NT2/D1 (cell line): ENCODE measurements around the gene XRCC4.

Experiments
- DNase-seq: peaks from one replicate; pipeline ENCODE4 v3.0.0-alpha.2; 2011; ENCODE audit warnings: low read depth, low spot score
- H3K27me3 ChIP-seq: 2 replicates; pipeline ENCODE4 v1.6.0; 2011; ENCODE audit warnings: mild to moderate bottlenecking; ENCODE audit not compliant: insufficient read length, insufficient read depth
- H3K36me3 ChIP-seq: 2 replicates; pipeline ENCODE4 v1.6.1; 2011; ENCODE audit warnings: mild to moderate bottlenecking, low read length, mixed read lengths; ENCODE audit not compliant: insufficient read depth, insufficient read length
- H3K4me1 ChIP-seq: 2 replicates; pipeline ENCODE4 v1.5.1; 2011; ENCODE audit not compliant: insufficient read depth, insufficient read length
- H3K4me3 ChIP-seq: 2 replicates; pipeline ENCODE4 v1.5.1; 2011; ENCODE audit warnings: low read depth; ENCODE audit not compliant: insufficient read length
- H3K9ac ChIP-seq: 2 replicates; pipeline ENCODE4 v1.6.0; 2011; ENCODE audit warnings: low read depth; ENCODE audit not compliant: insufficient read length
- H3K9me3 ChIP-seq: 2 replicates; pipeline ENCODE4 v1.5.1; 2011; ENCODE audit warnings: mild to moderate bottlenecking, low read length; ENCODE audit not compliant: insufficient read depth
- SUZ12 ChIP-seq: IDR thresholded peaks from 2 replicates; pipeline ENCODE4 v1.6.1; 2011; ENCODE audit not compliant: insufficient read length, insufficient read depth; ENCODE audit errors: extremely low read depth
- YY1 ChIP-seq: IDR thresholded peaks from 2 replicates; pipeline ENCODE4 v1.6.1; 2011; ENCODE audit not compliant: insufficient read length, insufficient read depth
- ZNF274 ChIP-seq: IDR thresholded peaks from 2 replicates; pipeline ENCODE4 v1.6.1; 2011; ENCODE audit warnings: mild to moderate bottlenecking, low read depth, low read length

Gene XRCC4

DNA sequence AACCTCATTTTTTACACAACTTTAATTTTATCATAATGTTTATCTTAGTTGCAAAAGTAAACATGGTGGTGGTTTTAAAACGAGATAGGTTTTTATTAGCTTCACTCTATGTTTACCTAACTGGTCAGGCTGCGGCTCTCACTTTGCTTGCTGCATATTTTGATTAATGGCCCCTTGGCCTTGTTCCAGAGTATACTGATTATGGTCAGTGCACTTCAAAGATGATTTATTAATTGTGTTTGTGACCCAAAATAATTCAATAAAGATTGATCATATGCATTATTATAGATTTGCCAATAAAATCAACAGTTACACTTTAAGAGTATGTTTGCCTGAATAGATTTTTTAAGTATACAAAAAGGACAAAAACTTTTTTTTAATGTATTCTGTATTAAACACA is 188.0 kb downstream of the XRCC4 start:
- no peaks in the 10 kb centered on the region for H3K27me3 ChIP-seq
- TF ChIP-seq YY1 (no peak), ZNF274 (no peak), SUZ12 (no peak)
- H3K9me3 ChIP-seq, result no peaks in the 10 kb centered on the region
- H3K4me1 ChIP-seq, result no peaks in the 10 kb centered on the region
- no peak overlapping the region for H3K9ac ChIP-seq
- no peak for DNase-seq
- no peaks in the 10 kb centered on the region for H3K36me3 ChIP-seq
- H3K4me3 ChIP-seq, result no peak overlapping the region

- Histone ChIP-seq H3K4me1 (no peaks in the 10 kb centered on the region), H3K27me3 (no peaks in the 10 kb centered on the region), H3K4me3 (no peak overlapping the region), H3K9ac (no peak overlapping the region), H3K9me3 (no peaks in the 10 kb centered on the region), H3K36me3 (no peaks in the 10 kb centered on the region)
- TF ChIP-seq ZNF274 (no peak), SUZ12 (no peak), YY1 (no peak)
- DNase-seq, result no peak
Measured at GRCh38 chr5:83270311-83270710, 193.0 kb downstream of the XRCC4 start.

DNA sequence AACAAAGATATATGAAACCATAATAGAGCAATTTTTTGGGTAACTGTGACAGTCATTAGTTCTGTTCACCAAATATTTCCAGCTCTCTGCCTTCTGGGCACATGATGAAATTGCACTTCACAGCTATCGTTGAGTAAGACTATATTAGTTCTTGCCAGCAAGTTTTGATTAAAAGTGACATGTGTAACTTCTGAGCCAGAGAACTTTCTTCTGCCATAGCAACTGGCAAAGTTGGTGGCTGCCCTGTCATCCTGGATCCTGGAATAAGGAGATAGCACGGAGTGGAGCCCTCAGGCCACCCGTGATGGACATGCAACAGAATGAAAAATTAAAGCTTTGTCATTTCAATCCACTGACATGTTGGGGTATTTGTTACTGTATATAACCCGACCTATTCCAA is 199.8 kb downstream of the XRCC4 start:
- Histone ChIP-seq H3K9me3 (no peaks in the 10 kb centered on the region), H3K9ac (no peak overlapping the region), H3K36me3 (no peaks in the 10 kb centered on the region), H3K4me3 (no peak overlapping the region), H3K4me1 (no peaks in the 10 kb centered on the region), H3K27me3 (no peaks in the 10 kb centered on the region)
- no peak for DNase-seq
- TF ChIP-seq YY1, result no peak
- no peak for TF ChIP-seq SUZ12
- no peak for TF ChIP-seq ZNF274

- no peaks in the 10 kb centered on the region for H3K4me1 ChIP-seq
- H3K4me3 ChIP-seq, result no peak overlapping the region
- DNase-seq, result no peak
- no peak overlapping the region for H3K9ac ChIP-seq
- H3K27me3 ChIP-seq, result no peaks in the 10 kb centered on the region
- no peaks in the 10 kb centered on the region for H3K36me3 ChIP-seq
- TF ChIP-seq YY1, result no peak
- no peak for TF ChIP-seq SUZ12
- TF ChIP-seq ZNF274, result no peak
- H3K9me3 ChIP-seq, result no peaks in the 10 kb centered on the region
Measured at GRCh38 chr5:83277953-83278352, 200.6 kb downstream of the XRCC4 start.

DNA sequence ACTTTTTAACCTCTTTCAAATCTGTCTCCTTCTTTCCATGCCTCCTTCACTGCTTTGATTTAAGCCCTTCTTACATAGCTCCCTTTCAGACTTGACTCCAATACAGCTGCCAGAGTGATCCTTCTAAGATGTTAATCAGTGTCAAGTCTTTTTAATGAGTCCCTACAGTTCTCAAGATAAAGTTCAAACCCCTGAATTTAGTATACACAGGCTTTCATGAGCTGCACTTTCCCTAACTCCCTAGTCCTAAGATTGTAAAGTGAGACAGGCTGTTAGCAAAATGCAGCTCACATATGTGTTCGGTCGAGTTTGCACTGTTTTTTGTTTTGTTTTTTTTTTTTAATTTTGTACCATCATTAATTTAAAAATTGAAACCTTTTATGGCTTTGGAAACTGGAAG is 203.8 kb downstream of the XRCC4 start:
- H3K4me3 ChIP-seq, result no peak overlapping the region
- H3K9ac ChIP-seq, result no peak overlapping the region
- H3K27me3 ChIP-seq, result no peaks in the 10 kb centered on the region
- no peaks in the 10 kb centered on the region for H3K36me3 ChIP-seq
- no peak for DNase-seq
- H3K4me1 ChIP-seq, result no peaks in the 10 kb centered on the region
- no peaks in the 10 kb centered on the region for H3K9me3 ChIP-seq
- TF ChIP-seq SUZ12 (no peak), ZNF274 (no peak), YY1 (no peak)

GRCh38 chr5:83281658-83282057 is 204.3 kb downstream of the XRCC4 start:
- Histone ChIP-seq H3K27me3 (no peaks in the 10 kb centered on the region), H3K4me1 (no peaks in the 10 kb centered on the region), H3K9me3 (no peaks in the 10 kb centered on the region), H3K9ac (no peak overlapping the region), H3K36me3 (no peaks in the 10 kb centered on the region), H3K4me3 (no peak overlapping the region)
- DNase-seq, result no peak
- TF ChIP-seq YY1 (no peak), SUZ12 (no peak), ZNF274 (no peak)

DNA sequence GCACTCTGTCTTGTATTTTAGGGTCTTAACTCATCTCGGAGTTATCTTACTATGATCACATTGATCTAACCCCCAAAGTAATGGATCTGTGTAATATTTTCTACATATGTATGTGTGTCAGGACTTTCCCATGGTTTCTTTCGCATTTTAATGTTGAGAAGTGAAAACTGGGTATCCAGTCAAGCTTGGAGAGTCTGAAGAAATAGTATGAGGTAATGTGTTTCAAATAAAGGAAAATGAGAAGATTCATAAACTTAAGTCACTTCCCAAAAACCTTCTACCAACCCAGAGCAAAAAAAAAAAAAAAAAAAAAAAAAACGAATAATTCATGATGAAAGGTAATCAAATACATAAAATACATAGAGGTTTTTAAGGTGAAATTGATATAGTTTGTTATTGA is 206.4 kb downstream of the XRCC4 start:
- Histone ChIP-seq H3K4me3 (no peak overlapping the region), H3K9ac (no peak overlapping the region), H3K9me3 (no peaks in the 10 kb centered on the region), H3K27me3 (no peaks in the 10 kb centered on the region), H3K36me3 (no peaks in the 10 kb centered on the region), H3K4me1 (no peaks in the 10 kb centered on the region)
- TF ChIP-seq YY1, result no peak
- TF ChIP-seq ZNF274, result no peak
- no peak for TF ChIP-seq SUZ12
- no peak for DNase-seq
